HepG2 (cell line): ENCODE results near the gene CDK12. TPM values are rescaled to one million over a fixed set of nuclear protein-coding genes. Genes with fewer than 3 reads are reported as not detected.

Source experiments
- DRAP1 ChIP-seq: IDR thresholded peaks from 2 replicates; pipeline ENCODE4 v1.6.1; 2016; ENCODE audit warnings: missing genetic modification reagents, missing compliant biosample characterization
- DZIP1 ChIP-seq: sonication (generic); formaldehyde crosslinking; IDR thresholded peaks from 2 replicates; pipeline ENCODE4 v1.5.0; 2020; ENCODE audit warnings: mild to moderate bottlenecking, missing genetic modification reagents
- FLYWCH1 ChIP-seq: sonication (generic); formaldehyde crosslinking; IDR thresholded peaks from 2 replicates; pipeline ENCODE4 v1.8.1; 2023; ENCODE audit warnings: mild to moderate bottlenecking, missing genetic modification reagents
- FOXJ3 ChIP-seq: sonication (generic); formaldehyde crosslinking; IDR thresholded peaks from 2 replicates; pipeline ENCODE4 v1.4.0; 2020; ENCODE audit warnings: missing genetic modification reagents, mild to moderate bottlenecking, borderline replicate concordance
- JUND ChIP-seq: sonication (generic); formaldehyde crosslinking; IDR thresholded peaks from 2 replicates; pipeline ENCODE4 v1.8.0; 2022; ENCODE audit warnings: mild to moderate bottlenecking, missing genetic modification reagents
- NCOA1 ChIP-seq: sonication (generic); formaldehyde crosslinking; IDR thresholded peaks from 2 replicates; pipeline ENCODE4 v1.9.0; 2021; ENCODE audit warnings: missing genetic modification reagents
- NONO ChIP-seq, 2 experiments: fragments of 450-650 bp in 1 of 2; sonication (generic) in 1 of 2; formaldehyde crosslinking in 1 of 2; IDR thresholded peaks in 1 of 2; conservative IDR thresholded peaks in 1 of 2; 2 replicates each; pipeline versions ENCODE4 v1.6.1 to v1.8.0; 2017 to 2022; ENCODE audit warnings: mild to moderate bottlenecking in 1 of 2, missing genetic modification reagents in 1 of 2, moderate library complexity in 1 of 2
- RBM39 ChIP-seq: fragments of 200-400 bp; formaldehyde crosslinking; IDR thresholded peaks from one replicate; pipeline ENCODE4 v1.6.1; 2018; ENCODE audit warnings: antibody characterized with exemption, mild to moderate bottlenecking, low read depth, low read length; ENCODE audit not compliant: poor library complexity, severe bottlenecking
- THYN1 ChIP-seq: sonication (generic); formaldehyde crosslinking; IDR thresholded peaks from 2 replicates; pipeline ENCODE4 v1.8.1; 2023; ENCODE audit warnings: low read depth, mild to moderate bottlenecking, moderate library complexity, missing genetic modification reagents, borderline replicate concordance
- U2AF1 ChIP-seq: fragments of 200-400 bp; formaldehyde crosslinking; optimal IDR thresholded peaks from 2 replicates; pipeline ENCODE3; 2017; ENCODE audit warnings: mild to moderate bottlenecking, low read depth, low read length
- ZNF441 ChIP-seq: sonication (generic); formaldehyde crosslinking; IDR thresholded peaks from 2 replicates; pipeline ENCODE4 v1.7.0; 2021; ENCODE audit warnings: missing genetic modification reagents, borderline replicate concordance
- ZNF761 ChIP-seq: sonication (generic); formaldehyde crosslinking; conservative IDR thresholded peaks from 2 replicates; pipeline ENCODE4 v1.4.0; 2020; ENCODE audit warnings: mild to moderate bottlenecking, missing genetic modification reagents
- ZSCAN20 ChIP-seq: sonication (generic); formaldehyde crosslinking; IDR thresholded peaks from 2 replicates; pipeline ENCODE4 v1.4.0; 2020; ENCODE audit warnings: missing genetic modification reagents, mild to moderate bottlenecking, borderline replicate concordance
- ZSCAN31 ChIP-seq: sonication (generic); formaldehyde crosslinking; IDR thresholded peaks from 2 replicates; pipeline ENCODE4 v1.5.0; 2020; ENCODE audit warnings: low read depth, mild to moderate bottlenecking, missing genetic modification reagents
- polyA plus RNA-seq, 8 experiments: library from polyadenylated mRNA; depleted of rRNA in 3 of 8; stranded (reverse) in 7 of 8; unstranded in 1 of 8; fragments of >200 nt; fragmentation: Illumina TruSeq in 4 of 8; extraction: Trizol in 4 of 8; gene quantifications; 2 replicates each; pipeline versions ENCODE4 v1.2.1 to v1.2.3, GENCODE V29; 2011 to 2016; ENCODE audit warnings: low read depth in 4 of 8, missing spikeins in 1 of 8, mixed read lengths in 1 of 8; ENCODE audit not compliant: insufficient read depth in 1 of 8
- total RNA-seq, 5 experiments: library from RNA; depleted of rRNA; stranded (reverse); fragments of >200 nt; fragmentation: Illumina TruSeq; extraction: Trizol; gene quantifications; 2 replicates each; pipeline ENCODE4 v1.2.3, GENCODE V29; 2016; ENCODE audit warnings: low read depth in 1 of 5
- TF ChIP-seq, protein P1 (sequence below): sonication (generic); formaldehyde crosslinking; IDR thresholded peaks from 2 replicates; pipeline ENCODE4 v1.8.0; 2022; ENCODE audit warnings: low read depth, missing genetic modification reagents
- TF ChIP-seq, protein P2 (sequence below), 2 experiments: sonication (generic) in 1 of 2; formaldehyde crosslinking in 1 of 2; IDR thresholded peaks; 2 replicates each; pipeline versions ENCODE4 v1.6.1 to v1.9.0; 2014 to 2022; ENCODE audit warnings: antibody characterized with exemption in 1 of 2, borderline replicate concordance in 1 of 2, inconsistent platforms in 1 of 2, low read depth in 1 of 2, missing genetic modification reagents in 1 of 2

CDK12 gene
- total and polyA plus RNA-seq, 2 of the 13 experiments (the other 11 are each of a cell fraction or from before 2014, with no cell fraction given), result 24.0 to 88.6 TPM

DNA sequence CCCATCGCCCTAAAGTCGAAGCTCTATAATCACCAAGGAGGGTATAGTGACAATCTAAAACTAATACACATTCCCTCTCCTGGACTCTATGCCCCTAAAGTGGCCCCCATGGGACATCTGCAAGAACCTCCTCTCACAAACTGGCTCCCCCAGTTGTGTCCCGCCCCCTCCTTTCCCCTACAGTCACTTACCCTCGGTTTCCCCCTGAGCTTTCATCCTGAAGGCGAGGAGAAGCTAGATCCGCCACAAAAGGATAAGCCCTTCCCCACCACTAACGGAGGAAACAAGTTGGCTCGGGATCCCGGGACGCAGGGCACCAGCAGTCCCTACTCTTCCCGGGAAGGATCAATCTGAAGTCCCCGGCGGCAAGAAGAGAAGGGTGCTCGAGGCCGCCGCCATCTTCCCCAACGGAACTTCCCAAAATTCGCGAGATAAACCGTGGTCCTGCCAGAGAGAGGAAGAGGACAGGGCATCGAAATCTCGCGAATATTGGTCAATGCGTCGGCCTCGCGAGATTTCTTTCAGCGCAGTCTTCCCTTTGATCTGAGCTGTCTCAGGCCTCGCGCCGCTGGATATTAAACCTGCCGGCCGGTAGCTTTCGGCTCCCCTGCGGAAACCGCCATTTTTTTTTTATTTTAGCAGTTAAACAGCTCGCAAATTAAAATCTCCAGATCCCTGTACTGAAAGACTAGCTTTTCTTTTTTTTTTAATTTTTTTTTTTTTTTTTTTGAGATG is 10.3 kb upstream of the CDK12 start, which contains the start of gene MED1 (continued):
- TF ChIP-seq THYN1 (CRISPR knock-in tag), result no peak
- TF ChIP-seq, protein P1, sequence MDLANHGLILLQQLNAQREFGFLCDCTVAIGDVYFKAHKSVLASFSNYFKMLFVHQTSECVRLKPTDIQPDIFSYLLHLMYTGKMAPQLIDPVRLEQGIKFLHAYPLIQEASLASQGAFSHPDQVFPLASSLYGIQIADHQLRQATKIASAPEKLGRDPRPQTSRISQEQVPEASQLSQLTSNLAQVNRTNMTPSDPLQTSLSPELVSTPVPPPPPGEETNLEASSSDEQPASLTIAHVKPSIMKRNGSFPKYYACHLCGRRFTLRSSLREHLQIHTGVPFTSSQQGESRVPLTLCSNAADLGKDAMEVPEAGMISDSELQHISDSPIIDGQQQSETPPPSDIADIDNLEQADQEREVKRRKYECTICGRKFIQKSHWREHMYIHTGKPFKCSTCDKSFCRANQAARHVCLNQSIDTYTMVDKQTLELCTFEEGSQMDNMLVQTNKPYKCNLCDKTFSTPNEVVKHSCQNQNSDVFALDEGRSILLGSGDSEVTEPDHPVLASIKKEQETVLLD, result no peak
- TF ChIP-seq FLYWCH1 (CRISPR knock-in tag), result no peak
- peak; percentile 27 for TF ChIP-seq U2AF1
- peak; percentile 59; the same call in 1 of the 2 replicates for TF ChIP-seq FOXJ3 (CRISPR knock-in tag)
- TF ChIP-seq ZSCAN20, result no peak; the same call in 1 of the 2 replicates
- TF ChIP-seq, protein P2, sequence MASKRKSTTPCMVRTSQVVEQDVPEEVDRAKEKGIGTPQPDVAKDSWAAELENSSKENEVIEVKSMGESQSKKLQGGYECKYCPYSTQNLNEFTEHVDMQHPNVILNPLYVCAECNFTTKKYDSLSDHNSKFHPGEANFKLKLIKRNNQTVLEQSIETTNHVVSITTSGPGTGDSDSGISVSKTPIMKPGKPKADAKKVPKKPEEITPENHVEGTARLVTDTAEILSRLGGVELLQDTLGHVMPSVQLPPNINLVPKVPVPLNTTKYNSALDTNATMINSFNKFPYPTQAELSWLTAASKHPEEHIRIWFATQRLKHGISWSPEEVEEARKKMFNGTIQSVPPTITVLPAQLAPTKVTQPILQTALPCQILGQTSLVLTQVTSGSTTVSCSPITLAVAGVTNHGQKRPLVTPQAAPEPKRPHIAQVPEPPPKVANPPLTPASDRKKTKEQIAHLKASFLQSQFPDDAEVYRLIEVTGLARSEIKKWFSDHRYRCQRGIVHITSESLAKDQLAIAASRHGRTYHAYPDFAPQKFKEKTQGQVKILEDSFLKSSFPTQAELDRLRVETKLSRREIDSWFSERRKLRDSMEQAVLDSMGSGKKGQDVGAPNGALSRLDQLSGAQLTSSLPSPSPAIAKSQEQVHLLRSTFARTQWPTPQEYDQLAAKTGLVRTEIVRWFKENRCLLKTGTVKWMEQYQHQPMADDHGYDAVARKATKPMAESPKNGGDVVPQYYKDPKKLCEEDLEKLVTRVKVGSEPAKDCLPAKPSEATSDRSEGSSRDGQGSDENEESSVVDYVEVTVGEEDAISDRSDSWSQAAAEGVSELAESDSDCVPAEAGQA (IDR thresholded peaks at IDR 0.05; ENCODE audit: low read depth), result peak; percentile 70; the same call in 1 of the 2 replicates
- TF ChIP-seq, protein P2 (CRISPR knock-in tag; IDR thresholded peaks at IDR 0.05; ENCODE audit: borderline replicate concordance), result no peak; the same call in 1 of the 2 replicates
- peak; percentile 21; the same call in 1 of the 2 replicates for TF ChIP-seq ZSCAN31 (CRISPR knock-in tag)
- peak; percentile 81; the same call in 1 of the 2 replicates for TF ChIP-seq DRAP1 (CRISPR knock-in tag)
- TF ChIP-seq NCOA1, result no peak
- TF ChIP-seq ZNF441 (CRISPR knock-in tag), result peak; percentile 87
- TF ChIP-seq RBM39, result peak; percentile 43
- no peak for TF ChIP-seq JUND
- 0 out of 2 replicates have a peak, but pooled peaks have one; percentile 41 for TF ChIP-seq ZNF761 (CRISPR knock-in tag)
- TF ChIP-seq NONO (IDR thresholded peaks at IDR 0.05), result no peak
- no peak; the same call in 1 of the 2 replicates for TF ChIP-seq NONO (CRISPR knock-in tag; conservative IDR thresholded peaks at IDR 0.05)
- no peak for TF ChIP-seq DZIP1 (CRISPR knock-in tag)
